Keratinocyte (primary cell): Measurements from ENCODE around the gene GALNT2. TPM values are rescaled to one million over a fixed set of nuclear protein-coding genes. Genes with fewer than 3 reads are reported as not detected.

Source experiments
- DNase-seq: peaks from one replicate; pipeline ENCODE4 v3.0.0-alpha.2; 2011; ENCODE audit warnings: low read depth, missing footprints, low spot score
- FAIRE-seq: peaks from 2 replicates; lab custom pipeline; 2011; peaks lifted over from hg19 to GRCh38; lab: Jason Lieb, UNC
- H2AFZ ChIP-seq: 2 replicates; pipeline ENCODE4 v1.6.0; 2012; ENCODE audit warnings: low read length, control low read depth, inconsistent platforms; ENCODE audit not compliant: control insufficient read depth
- H3K27ac ChIP-seq: 2 replicates; pipeline ENCODE4 v1.5.1; 2011; ENCODE audit warnings: low read length; ENCODE audit not compliant: control insufficient read depth, insufficient read depth
- H3K27me3 ChIP-seq: 3 replicates; pipeline ENCODE4 v1.6.0; 2011; ENCODE audit warnings: low read length; ENCODE audit not compliant: control insufficient read depth, insufficient read depth; ENCODE audit errors: extremely low read depth
- H3K36me3 ChIP-seq, 2 experiments: 2 replicates in 1 of 2; 3 replicates in 1 of 2; pipeline ENCODE4 v1.5.1; 2011; ENCODE audit warnings: low read length in 2 of 2, mild to moderate bottlenecking in 1 of 2; ENCODE audit not compliant: control insufficient read depth in 2 of 2, insufficient read depth in 2 of 2; ENCODE audit errors: extremely low read depth in 1 of 2
- H3K4me1 ChIP-seq: 3 replicates; pipeline ENCODE4 v1.5.1; 2011; ENCODE audit warnings: low read length; ENCODE audit not compliant: control insufficient read depth, insufficient read depth; ENCODE audit errors: extremely low read depth
- H3K4me2 ChIP-seq: 3 replicates; pipeline ENCODE4 v1.6.0; 2011; ENCODE audit warnings: low read depth, low read length; ENCODE audit not compliant: control insufficient read depth, insufficient read depth; ENCODE audit errors: extremely low read depth
- H3K4me3 ChIP-seq, 3 experiments: fragments of 200-600 bp in 1 of 3; sonication (generic) in 1 of 3; 2 replicates in 2 of 3; 3 replicates in 1 of 3; pipeline ENCODE4 v1.5.1; 2011 to 2016; ENCODE audit warnings: low read length in 3 of 3, mild to moderate bottlenecking in 3 of 3, control low read depth in 2 of 3, inconsistent platforms in 1 of 3, low read depth in 1 of 3, mixed read lengths in 1 of 3, mixed run types in 1 of 3, moderate library complexity in 1 of 3; ENCODE audit not compliant: control insufficient read depth in 2 of 3, insufficient read depth in 2 of 3; ENCODE audit errors: extremely low read depth in 1 of 3
- H3K79me2 ChIP-seq: 2 replicates; pipeline ENCODE4 v1.6.0; 2012; ENCODE audit warnings: low read length; ENCODE audit not compliant: control insufficient read depth, insufficient read depth
- H3K9ac ChIP-seq: 3 replicates; pipeline ENCODE4 v1.6.0; 2011; ENCODE audit warnings: low read length; ENCODE audit not compliant: control insufficient read depth, insufficient read depth; ENCODE audit errors: extremely low read depth
- H3K9me1 ChIP-seq: 3 replicates; pipeline ENCODE4 v1.6.0; 2011; ENCODE audit warnings: low read length; ENCODE audit not compliant: control insufficient read depth, insufficient read depth; ENCODE audit errors: extremely low read depth
- H3K9me3 ChIP-seq: 2 replicates; pipeline ENCODE4 v1.5.1; 2012; ENCODE audit warnings: low read depth, low read length; ENCODE audit not compliant: control insufficient read depth
- H4K20me1 ChIP-seq: 3 replicates; pipeline ENCODE4 v1.6.0; 2011; ENCODE audit warnings: low read length; ENCODE audit not compliant: control insufficient read depth, insufficient read depth; ENCODE audit errors: extremely low read depth
- CTCF ChIP-seq, 3 experiments: IDR thresholded peaks in 1 of 3; conservative IDR thresholded peaks in 1 of 3; optimal IDR thresholded peaks in 1 of 3; 2 replicates in 2 of 3; 3 replicates in 1 of 3; pipeline versions ENCODE3 to v1.5.1; 2011; ENCODE audit warnings: low read length in 3 of 3, mild to moderate bottlenecking in 3 of 3, moderate library complexity in 2 of 3, control low read depth in 1 of 3, inconsistent platforms in 1 of 3; ENCODE audit not compliant: insufficient read depth in 2 of 3; ENCODE audit errors: extremely low read depth in 1 of 3
- EZH2 ChIP-seq: IDR thresholded peaks from one replicate; pipeline ENCODE4 v1.6.1; 2012; ENCODE audit warnings: inconsistent platforms, mild to moderate bottlenecking, low read length, moderate library complexity
- dilution Hi-C: fragments of 300-500 bp; cut with MboI; formaldehyde crosslinking; loops from one replicate; pipeline ENCODE4 v1.7.0; 2020; ENCODE audit warnings: low sequenced_read_pairs; ENCODE audit not compliant: extremely low pct_ligation_motif_present
- polyA plus RNA-seq, 5 experiments: library from polyadenylated mRNA; depleted of rRNA in 3 of 5; stranded (reverse) in 3 of 5; stranded (forward) in 1 of 5; unstranded in 1 of 5; fragments of >200 nt; gene quantifications; 1 replicate in 1 of 5; 2 replicates in 3 of 5; 3 replicates in 1 of 5; pipeline versions ENCODE4 v1.2.1 to v1.2.3, GENCODE V29; 2011 to 2012; ENCODE audit warnings: missing spikeins in 2 of 5, low read depth in 1 of 5, low replicate concordance in 1 of 5

Gene GALNT2
- polyA plus RNA-seq, 1 donor (not counting 4 experiments of a cell fraction or from before 2014, with no cell fraction given), result 61.7 TPM

- H3K4me3 ChIP-seq, result no peak overlapping the region
- no peak for TF ChIP-seq EZH2
- TF ChIP-seq CTCF (optimal IDR thresholded peaks at IDR 0.05 in 1 of 3, IDR thresholded peaks at IDR 0.05 in 1 of 3, conservative IDR thresholded peaks at IDR 0.05 in 1 of 3; ENCODE audit: extremely low read depth in 1 of 3, insufficient read depth in 2 of 3, low read length in 3 of 3), result no peak
- no peaks in the 10 kb centered on the region for H3K79me2 ChIP-seq
- H3K27ac ChIP-seq, result no peak overlapping the region
- H3K4me2 ChIP-seq, result no peak overlapping the region
- no peaks in the 10 kb centered on the region for H3K36me3 ChIP-seq
- no peaks in the 10 kb centered on the region for H3K4me1 ChIP-seq
- H3K27me3 ChIP-seq, result peaks cover 2% of the 10 kb centered on the region
- no peaks in the 10 kb centered on the region for H3K9me3 ChIP-seq
- H2AFZ ChIP-seq, result no peak overlapping the region
- no peaks in the 10 kb centered on the region for H4K20me1 ChIP-seq
- dilution Hi-C loops, result no loop called here
- no peak overlapping the region for H3K9ac ChIP-seq
- DNase-seq (no peak), FAIRE-seq (no peak)
- no peaks in the 10 kb centered on the region for H3K9me1 ChIP-seq
These were observed 15.0 kb upstream of the GALNT2 start for GRCh38 chr1:230052018-230052417.

DNA sequence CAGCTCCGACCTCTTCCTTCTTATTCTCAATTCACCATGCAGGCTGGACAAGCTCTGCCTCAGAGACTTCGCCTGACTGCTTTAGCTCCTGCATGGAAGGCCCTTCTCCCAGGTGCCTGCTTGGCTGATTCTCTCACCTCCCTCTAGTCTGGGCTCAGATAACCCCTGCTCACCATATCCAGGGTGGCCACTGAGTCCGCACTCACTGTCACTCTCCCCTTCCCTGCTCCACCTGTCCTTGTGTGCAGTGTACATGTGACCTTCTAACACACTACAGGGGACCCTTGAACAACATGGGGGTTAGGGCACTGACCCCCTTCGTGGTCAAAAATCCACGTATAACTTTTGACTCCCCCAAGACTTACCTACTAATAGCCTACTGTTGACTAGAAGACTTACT lies 14.4 kb upstream of the GALNT2 start:
- Histone ChIP-seq H3K36me3 (no peaks in the 10 kb centered on the region), H3K79me2 (no peaks in the 10 kb centered on the region), H3K9me1 (no peaks in the 10 kb centered on the region), H3K9ac (no peak overlapping the region), H3K27ac (no peak overlapping the region), H3K9me3 (no peaks in the 10 kb centered on the region), H3K27me3 (peaks cover 2% of the 10 kb centered on the region), H3K4me1 (no peaks in the 10 kb centered on the region), H3K4me2 (no peak overlapping the region), H4K20me1 (no peaks in the 10 kb centered on the region), H3K4me3 (no peak overlapping the region), H2AFZ (no peak overlapping the region)
- DNase-seq (no peak), FAIRE-seq (no peak)
- dilution Hi-C loops, result no loop called here
- TF ChIP-seq CTCF (optimal IDR thresholded peaks at IDR 0.05 in 1 of 3, IDR thresholded peaks at IDR 0.05 in 1 of 3, conservative IDR thresholded peaks at IDR 0.05 in 1 of 3; ENCODE audit: extremely low read depth in 1 of 3, insufficient read depth in 2 of 3, low read length in 3 of 3) (no peak), EZH2 (no peak)
